Measurements from ENCODE around the gene CCDC167. TPM values are rescaled to one million over a fixed set of nuclear protein-coding genes. Genes with fewer than 3 reads are reported as not detected.

CCDC167 gene
- total RNA-seq, 1 donor from 2014 or later = 24.0 TPM

DNA sequence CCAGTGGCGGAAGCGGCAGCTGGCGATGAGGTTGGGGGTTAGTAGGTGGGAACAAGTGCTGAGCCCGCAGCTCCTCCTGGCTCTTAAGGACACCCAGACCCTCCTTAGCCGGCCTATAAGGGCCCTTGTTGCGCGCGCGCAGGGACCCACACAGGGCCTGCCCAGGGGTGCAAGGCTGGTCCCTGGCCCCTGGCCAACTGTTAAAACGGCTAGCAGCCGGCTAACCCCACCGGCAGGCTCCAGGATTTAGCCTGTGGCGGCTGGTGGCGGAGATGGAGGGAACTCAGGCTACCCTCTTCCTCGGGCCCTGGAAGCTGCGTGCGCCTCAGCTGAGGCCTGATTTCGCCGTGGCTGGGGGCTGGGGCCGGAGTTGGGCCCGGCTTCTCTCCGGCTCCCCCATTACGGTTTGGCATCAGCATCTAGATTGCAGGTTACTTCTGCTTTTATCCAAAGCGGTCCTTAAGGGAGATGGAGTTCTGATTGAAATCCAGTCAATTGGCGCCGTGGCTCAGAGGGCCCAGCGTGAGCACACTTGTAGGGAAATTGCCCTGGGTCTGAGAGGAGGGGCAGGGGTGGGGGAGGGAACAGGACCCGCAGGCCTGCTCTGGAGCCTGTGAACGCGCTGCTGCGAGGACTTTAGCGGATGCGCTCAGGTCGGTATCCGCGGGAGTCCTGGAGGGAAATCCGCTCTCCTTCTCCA, 36.9 kb upstream of the CCDC167 start:
- DNase-seq (ENCODE audit: low read depth) = no peak
- TF ChIP-seq EZH2 (IDR thresholded peaks at IDR 0.05; ENCODE audit: insufficient read depth, low read length) = no peak
- no peak for TF ChIP-seq CTCF (IDR thresholded peaks at IDR 0.05; ENCODE audit: insufficient read depth, low read depth, low read length)
- H3K4me3 Mint-ChIP-seq (ENCODE audit: unreplicated experiment) = no peak overlapping the region
- Histone ChIP-seq H2AFZ (ENCODE audit: low read depth, low read length) (peak overlapping the region; percentile 31), H3K4me1 (ENCODE audit: insufficient read depth, low read length) (peaks cover 19% of the 10 kb centered on the region), H3K4me2 (ENCODE audit: low read length) (peak overlapping the region; percentile 82), H3K27ac (ENCODE audit: low read depth, low read length) (no peak overlapping the region), H4K20me1 (ENCODE audit: insufficient read depth, low read length) (no peaks in the 10 kb centered on the region), H3K79me2 (ENCODE audit: insufficient read depth, low read length) (no peaks in the 10 kb centered on the region), H3K9ac (ENCODE audit: low read length) (no peak overlapping the region), H3K9me3 (ENCODE audit: insufficient read depth, low read depth, low read length) (no peaks in the 10 kb centered on the region), H3K27me3 (ENCODE audit: insufficient read depth, low read length) (peaks cover 14% of the 10 kb centered on the region), H3K36me3 (ENCODE audit: insufficient read depth, low read length) (no peaks in the 10 kb centered on the region), H3K4me3 (ENCODE audit: insufficient read depth, low read depth, low read length) (peak overlapping the region; percentile 26)
- FAIRE-seq = no peak
- no peaks in the 10 kb centered on the region for H3K9me3 Mint-ChIP-seq (ENCODE audit: unreplicated experiment)
- H3K27ac Mint-ChIP-seq (ENCODE audit: unreplicated experiment) = no peak overlapping the region
- H3K36me3 Mint-ChIP-seq (ENCODE audit: low read depth, unreplicated experiment) = no peaks in the 10 kb centered on the region
- peaks cover 3% of the 10 kb centered on the region for H3K4me1 Mint-ChIP-seq (ENCODE audit: low read depth, unreplicated experiment)
- peaks cover 84% of the 10 kb centered on the region for H3K27me3 Mint-ChIP-seq (ENCODE audit: low read depth, unreplicated experiment)

DNA sequence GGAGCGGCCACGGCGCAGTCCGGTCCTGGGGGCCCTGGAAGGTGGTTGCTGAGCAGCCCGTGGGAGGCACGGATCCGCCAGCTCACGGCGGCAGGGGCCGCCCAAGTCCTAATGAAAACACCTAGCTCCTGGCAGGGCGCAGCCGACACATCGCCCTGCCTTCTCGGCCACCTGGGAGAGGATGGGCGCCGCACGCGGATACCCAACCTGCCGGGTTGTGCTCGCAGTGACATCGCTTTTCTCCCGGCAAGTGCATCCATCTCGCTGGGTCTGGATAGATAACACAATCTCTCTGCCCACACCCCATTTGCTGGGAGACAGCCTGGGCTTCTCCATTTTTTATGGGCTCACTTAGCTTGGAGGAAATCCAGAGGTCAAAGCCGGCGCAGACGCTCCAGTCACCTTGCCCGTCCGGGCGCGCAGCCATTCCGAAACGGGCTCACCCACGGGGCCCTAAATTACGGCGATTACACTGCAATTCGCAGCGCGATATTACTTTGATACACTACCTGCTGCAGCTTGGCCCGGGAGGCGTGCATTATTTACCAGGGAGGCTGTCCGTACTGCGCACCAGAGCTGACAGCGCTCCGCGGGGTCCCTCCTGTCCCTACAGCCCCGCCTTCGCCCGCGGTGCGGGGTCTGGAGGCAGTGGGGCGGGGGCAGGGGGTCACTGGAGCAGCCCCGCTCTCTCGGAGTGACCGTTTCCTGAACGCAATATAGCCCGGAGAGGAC, 36.2 kb upstream of the CCDC167 start:
- Mint-ChIP-seq H3K4me3 (ENCODE audit: unreplicated experiment) (peak overlapping the region; percentile 62), H3K4me1 (ENCODE audit: low read depth, unreplicated experiment) (peaks cover 4% of the 10 kb centered on the region), H3K9me3 (ENCODE audit: unreplicated experiment) (no peaks in the 10 kb centered on the region), H3K27me3 (ENCODE audit: low read depth, unreplicated experiment) (peaks cover 88% of the 10 kb centered on the region), H3K27ac (ENCODE audit: unreplicated experiment) (no peak overlapping the region), H3K36me3 (ENCODE audit: low read depth, unreplicated experiment) (no peaks in the 10 kb centered on the region)
- Histone ChIP-seq H3K9me3 (ENCODE audit: insufficient read depth, low read depth, low read length) (no peaks in the 10 kb centered on the region), H3K27me3 (ENCODE audit: insufficient read depth, low read length) (peaks cover 14% of the 10 kb centered on the region), H2AFZ (ENCODE audit: low read depth, low read length) (peak overlapping the region; percentile 31), H3K4me2 (ENCODE audit: low read length) (peak overlapping the region; percentile 82), H3K4me3 (ENCODE audit: insufficient read depth, low read depth, low read length) (peak overlapping the region; percentile 26), H3K4me1 (ENCODE audit: insufficient read depth, low read length) (peaks cover 24% of the 10 kb centered on the region), H3K9ac (ENCODE audit: low read length) (no peak overlapping the region), H3K36me3 (ENCODE audit: insufficient read depth, low read length) (no peaks in the 10 kb centered on the region), H4K20me1 (ENCODE audit: insufficient read depth, low read length) (no peaks in the 10 kb centered on the region), H3K27ac (ENCODE audit: low read depth, low read length) (no peak overlapping the region), H3K79me2 (ENCODE audit: insufficient read depth, low read length) (no peaks in the 10 kb centered on the region)
- FAIRE-seq (no peak), DNase-seq (ENCODE audit: low read depth) (no peak)
- TF ChIP-seq EZH2 (IDR thresholded peaks at IDR 0.05; ENCODE audit: insufficient read depth, low read length) (peak; percentile 86), CTCF (IDR thresholded peaks at IDR 0.05; ENCODE audit: insufficient read depth, low read depth, low read length) (no peak)

DNA sequence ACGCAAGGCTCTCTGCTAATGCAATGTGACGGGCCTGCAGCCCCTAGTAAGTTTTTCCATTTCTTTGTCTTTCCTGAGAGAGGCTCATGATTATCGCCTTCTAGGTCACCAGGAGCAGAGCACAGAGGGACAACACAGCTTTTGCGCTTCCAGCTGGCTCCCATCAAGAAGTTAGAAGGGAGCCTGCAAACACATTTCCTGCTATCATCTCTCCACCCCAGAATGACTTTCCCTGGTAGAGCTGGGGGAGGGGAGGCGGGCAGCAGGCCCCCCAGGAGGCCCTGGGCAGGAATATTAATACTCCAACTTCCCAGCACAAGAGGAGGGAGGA, 35.7 kb upstream of the CCDC167 start:
- Histone ChIP-seq H2AFZ (ENCODE audit: low read depth, low read length) (no peak overlapping the region), H3K36me3 (ENCODE audit: insufficient read depth, low read length) (no peaks in the 10 kb centered on the region), H3K27ac (ENCODE audit: low read depth, low read length) (no peak overlapping the region), H3K79me2 (ENCODE audit: insufficient read depth, low read length) (no peaks in the 10 kb centered on the region), H3K9ac (ENCODE audit: low read length) (no peak overlapping the region), H3K9me3 (ENCODE audit: insufficient read depth, low read depth, low read length) (no peaks in the 10 kb centered on the region), H4K20me1 (ENCODE audit: insufficient read depth, low read length) (no peaks in the 10 kb centered on the region), H3K4me3 (ENCODE audit: insufficient read depth, low read depth, low read length) (no peak overlapping the region), H3K4me2 (ENCODE audit: low read length) (peak overlapping the region; percentile 82), H3K4me1 (ENCODE audit: insufficient read depth, low read length) (peaks cover 30% of the 10 kb centered on the region), H3K27me3 (ENCODE audit: insufficient read depth, low read length) (peaks cover 14% of the 10 kb centered on the region)
- FAIRE-seq (no peak), DNase-seq (ENCODE audit: low read depth) (no peak)
- Mint-ChIP-seq H3K9me3 (ENCODE audit: unreplicated experiment) (no peaks in the 10 kb centered on the region), H3K4me1 (ENCODE audit: low read depth, unreplicated experiment) (peaks cover 8% of the 10 kb centered on the region), H3K27me3 (ENCODE audit: low read depth, unreplicated experiment) (peaks cover 86% of the 10 kb centered on the region), H3K27ac (ENCODE audit: unreplicated experiment) (no peak overlapping the region), H3K4me3 (ENCODE audit: unreplicated experiment) (no peak overlapping the region), H3K36me3 (ENCODE audit: low read depth, unreplicated experiment) (no peaks in the 10 kb centered on the region)
- no peak for TF ChIP-seq CTCF (IDR thresholded peaks at IDR 0.05; ENCODE audit: insufficient read depth, low read depth, low read length)
- no peak for TF ChIP-seq EZH2 (IDR thresholded peaks at IDR 0.05; ENCODE audit: insufficient read depth, low read length)
